H9 (cell line): ENCODE results near the gene P2RX2. TPM values are rescaled to one million over a fixed set of nuclear protein-coding genes. Genes with fewer than 3 reads are reported as not detected.

Source experiments
- DNase-seq: peaks from one replicate; pipeline ENCODE4 v3.0.0-alpha.2; 2017
- H2AFZ ChIP-seq: one replicate; pipeline ENCODE4 v1.6.1; 2013; ENCODE audit warnings: mild to moderate bottlenecking, low read length, control low read depth, moderate library complexity
- H2AK5ac ChIP-seq: 2 replicates; pipeline ENCODE4 v1.6.1; 2013; ENCODE audit warnings: low read length, control low read depth, mixed read lengths; ENCODE audit not compliant: insufficient read length
- H2BK120ac ChIP-seq: one replicate; pipeline ENCODE4 v1.6.1; 2013; ENCODE audit warnings: low read depth, mild to moderate bottlenecking, low read length, control low read depth, inconsistent platforms; ENCODE audit not compliant: poor library complexity, severe bottlenecking
- H2BK12ac ChIP-seq: 2 replicates; pipeline ENCODE4 v1.6.1; 2013; ENCODE audit warnings: low read length, control low read depth, mixed read lengths, low read depth; ENCODE audit not compliant: insufficient read length
- H2BK15ac ChIP-seq: 2 replicates; pipeline ENCODE4 v1.6.1; 2013; ENCODE audit warnings: low read depth, low read length, control low read depth
- H2BK20ac ChIP-seq: one replicate; pipeline ENCODE4 v1.6.1; 2013; ENCODE audit warnings: low read depth, mild to moderate bottlenecking, low read length, control low read depth, inconsistent platforms; ENCODE audit not compliant: poor library complexity, severe bottlenecking
- H2BK5ac ChIP-seq: 2 replicates; pipeline ENCODE4 v1.6.1; 2013; ENCODE audit warnings: low read length, control low read depth, mixed read lengths; ENCODE audit not compliant: insufficient read length
- H3K14ac ChIP-seq: 2 replicates; pipeline ENCODE4 v1.6.1; 2013; ENCODE audit warnings: low read length, control low read depth; ENCODE audit not compliant: insufficient read depth
- H3K18ac ChIP-seq: 2 replicates; pipeline ENCODE4 v1.6.1; 2013; ENCODE audit warnings: low read depth, mild to moderate bottlenecking, mixed read lengths, low read length, control low read depth; ENCODE audit not compliant: insufficient read length
- H3K23ac ChIP-seq: 2 replicates; pipeline ENCODE4 v1.6.1; 2013; ENCODE audit warnings: low read length, control low read depth, mixed read lengths, low read depth; ENCODE audit not compliant: insufficient read length
- H3K23me2 ChIP-seq: 2 replicates; pipeline ENCODE4 v1.6.1; 2013; ENCODE audit warnings: low read depth, mild to moderate bottlenecking, mixed read lengths, low read length, control low read depth; ENCODE audit not compliant: insufficient read length, poor library complexity, severe bottlenecking
- H3K27ac ChIP-seq: 2 replicates; pipeline ENCODE4 v1.5.1; 2013; ENCODE audit warnings: low read length, control low read depth, mixed read lengths, low read depth; ENCODE audit not compliant: insufficient read length
- H3K27me3 ChIP-seq: 2 replicates; pipeline ENCODE4 v1.6.1; 2013; ENCODE audit warnings: low read length, control low read depth, inconsistent platforms; ENCODE audit not compliant: insufficient read depth
- H3K4ac ChIP-seq: 2 replicates; pipeline ENCODE4 v1.6.1; 2013; ENCODE audit warnings: low read depth, mild to moderate bottlenecking, control low read depth, inconsistent platforms, low read length, moderate library complexity
- H3K4me1 ChIP-seq: 2 replicates; pipeline ENCODE4 v1.6.1; 2013; ENCODE audit warnings: low read length, control low read depth, inconsistent platforms; ENCODE audit not compliant: insufficient read depth
- H3K4me2 ChIP-seq: 2 replicates; pipeline ENCODE4 v1.6.1; 2013; ENCODE audit warnings: low read length, control low read depth, mixed read lengths; ENCODE audit not compliant: insufficient read length, insufficient read depth
- H3K56ac ChIP-seq: 2 replicates; pipeline ENCODE4 v1.6.1; 2013; ENCODE audit warnings: low read depth, mild to moderate bottlenecking, mixed read lengths, low read length, control low read depth; ENCODE audit not compliant: insufficient read length
- H3K79me1 ChIP-seq: 2 replicates; pipeline ENCODE4 v1.6.1; 2013; ENCODE audit warnings: low read depth, mild to moderate bottlenecking, moderate library complexity, low read length, control low read depth, inconsistent platforms; ENCODE audit not compliant: insufficient read depth, poor library complexity, severe bottlenecking
- H3K79me2 ChIP-seq: 2 replicates; pipeline ENCODE4 v1.6.1; 2013; ENCODE audit warnings: low read length, control low read depth, inconsistent platforms; ENCODE audit not compliant: insufficient read depth
- H3K9ac ChIP-seq: 2 replicates; pipeline ENCODE4 v1.6.1; 2013; ENCODE audit warnings: low read length, control low read depth, mixed read lengths; ENCODE audit not compliant: insufficient read length; ENCODE audit errors: extremely low read depth
- H3K9me3 ChIP-seq: one replicate; pipeline ENCODE4 v1.6.1; 2013; ENCODE audit warnings: low read depth, low read length, inconsistent platforms; ENCODE audit not compliant: control insufficient read depth
- H3T11ph ChIP-seq: one replicate; pipeline ENCODE4 v1.6.1; 2013; ENCODE audit warnings: mild to moderate bottlenecking, low read length, control low read depth, inconsistent platforms
- H4K20me1 ChIP-seq: one replicate; pipeline ENCODE4 v1.6.1; 2013; ENCODE audit not compliant: control insufficient read depth, insufficient read length, insufficient read depth
- H4K5ac ChIP-seq: 2 replicates; pipeline ENCODE4 v1.6.1; 2013; ENCODE audit warnings: low read depth, mild to moderate bottlenecking, mixed read lengths, low read length, control low read depth; ENCODE audit not compliant: insufficient read length
- H4K8ac ChIP-seq: replicated peaks from 2 replicates; pipeline ENCODE4 v1.6.1; 2013; ENCODE audit warnings: low read length, control low read depth, mixed read lengths, low read depth; ENCODE audit not compliant: insufficient read length
- H4K91ac ChIP-seq: 2 replicates; pipeline ENCODE4 v1.6.1; 2013; ENCODE audit warnings: low read depth, mild to moderate bottlenecking, moderate library complexity, mixed read lengths, low read length, control low read depth; ENCODE audit not compliant: insufficient read length
- H3K27ac Mint-ChIP-seq, 3 experiments: 2 replicates in 2 of 3; 3 replicates in 1 of 3; pipeline ENCODE4 v1.8.0; 2020 to 2021; ENCODE audit warnings: mixed read lengths in 3 of 3, mild to moderate bottlenecking in 1 of 3, moderate library complexity in 1 of 3
- H3K27me3 Mint-ChIP-seq: 2 replicates; pipeline ENCODE4 v1.8.0; 2021; ENCODE audit warnings: low read depth, mild to moderate bottlenecking, moderate library complexity, mixed read lengths
- H3K36me3 Mint-ChIP-seq, 3 experiments: 2 replicates in 2 of 3; 3 replicates in 1 of 3; pipeline ENCODE4 v1.8.0; 2020 to 2021; ENCODE audit warnings: low read depth in 3 of 3, mixed read lengths in 3 of 3; ENCODE audit not compliant: insufficient read depth in 1 of 3
- H3K4me1 Mint-ChIP-seq, 2 experiments: 2 replicates each; pipeline ENCODE4 v1.8.0; 2020; ENCODE audit warnings: mixed read lengths in 2 of 2
- H3K4me3 Mint-ChIP-seq, 2 experiments: 2 replicates in 1 of 2; 3 replicates in 1 of 2; pipeline ENCODE4 v1.8.0; 2020 to 2021; ENCODE audit warnings: mild to moderate bottlenecking in 2 of 2, mixed read lengths in 2 of 2, moderate library complexity in 1 of 2
- H3K9me3 Mint-ChIP-seq, 2 experiments: 2 replicates in 1 of 2; 3 replicates in 1 of 2; pipeline ENCODE4 v1.8.0; 2020; ENCODE audit warnings: mild to moderate bottlenecking in 2 of 2, mixed read lengths in 2 of 2, moderate library complexity in 1 of 2
- CTCF ChIP-seq: fragments of 200-600 bp; sonication (generic); conservative IDR thresholded peaks from 3 replicates; pipeline ENCODE4 v1.8.0; 2021; ENCODE audit warnings: antibody characterized with exemption, mild to moderate bottlenecking
- WGBS: extraction: QIAGEN DNeasy Blood & Tissue Kit; methylation state at CpG from one replicate; pipeline ENCODE4 v1.1.7; 2013; ENCODE audit warnings: missing lambda C conversion rate, low lambda C conversion rate, mixed read lengths; ENCODE audit not compliant: insufficient read length; ENCODE audit errors: extremely low coverage; 5-methylcytosine and 5-hydroxymethylcytosine counted together
- total RNA-seq: library from RNA; stranded (reverse); gene quantifications from 2 replicates; pipeline ENCODE4 v1.2.1, GENCODE V29; 2021

The P2RX2 gene
- total RNA-seq, 1 experiment from 2014 or later, result 1.8 TPM

- H3K4me2 ChIP-seq, result no peak overlapping the region
- no peak overlapping the region for H2BK20ac ChIP-seq
- H3K56ac ChIP-seq, result no peak overlapping the region
- H3K4me3 Mint-ChIP-seq, result no peak overlapping the region
- no peak overlapping the region for H3K14ac ChIP-seq
- no peaks in the 10 kb centered on the region for H3K4me1 ChIP-seq
- TF ChIP-seq CTCF, result no peak
- H3K4ac ChIP-seq, result no peak overlapping the region
- no peak overlapping the region; a peak in 2 of 7 replicates for H3K27ac Mint-ChIP-seq
- no peak overlapping the region for H2BK5ac ChIP-seq
- H2BK12ac ChIP-seq, result no peak overlapping the region
- H3K4me1 Mint-ChIP-seq, result peaks cover 0 to 6% of the 10 kb centered on the region in 2 experiments; a peak in 3 of 4 replicates
- no peaks in the 10 kb centered on the region for H3K79me2 ChIP-seq
- H4K20me1 ChIP-seq, result no peaks in the 10 kb centered on the region
- no peaks in the 10 kb centered on the region for H3K9me3 Mint-ChIP-seq
- H2BK15ac ChIP-seq, result no peak overlapping the region
- H4K5ac ChIP-seq, result no peak overlapping the region
- H2AK5ac ChIP-seq, result no peak overlapping the region
- WGBS, result no CpG with 5 or more reads among the region's 10 CpGs
- H3K27me3 ChIP-seq, result no peaks in the 10 kb centered on the region
- no peak overlapping the region for H3T11ph ChIP-seq
- H4K8ac ChIP-seq, result no peak overlapping the region
- H3K9ac ChIP-seq, result no peak overlapping the region
- no peak overlapping the region for H3K23ac ChIP-seq
- H3K23me2 ChIP-seq, result no peaks in the 10 kb centered on the region
- H3K27me3 Mint-ChIP-seq, result no peaks in the 10 kb centered on the region
- no peak overlapping the region for H2BK120ac ChIP-seq
- no peak overlapping the region for H4K91ac ChIP-seq
- H3K18ac ChIP-seq, result no peak overlapping the region
- H3K27ac ChIP-seq, result no peak overlapping the region
- peaks cover 46 to 88% (median 73%) of the 10 kb centered on the region in 3 experiments for H3K36me3 Mint-ChIP-seq
- H3K79me1 ChIP-seq, result no peaks in the 10 kb centered on the region
- H2AFZ ChIP-seq, result no peak overlapping the region
- H3K9me3 ChIP-seq, result no peaks in the 10 kb centered on the region
- DNase-seq, result no peak
Measured at GRCh38 chr12:132640936-132641335, 22.4 kb downstream of the P2RX2 start.
